Cardiac septum (tissue), 1 donor: ENCODE measurements around the gene TOR1B. TPM values are rescaled to one million over a fixed set of nuclear protein-coding genes. Genes with fewer than 3 reads are reported as not detected.
"Not testable (repeated sequence)": the region's sequence is repeated elsewhere in the genome, so short reads cannot be mapped to it uniquely, and the experiment has no call there.

ENCODE experiments used
- DNase-seq: peaks from one replicate; pipeline ENCODE4 v3.0.0-alpha.2; 2020; ENCODE audit warnings: low spot score
- intact Hi-C: fragments of 100-400 bp; cut with DNase I; formaldehyde crosslinking; loops from one replicate; pipeline ENCODE4 v1.14.0; 2022
- total RNA-seq: library from RNA; stranded (reverse); fragmentation: NEBNext Ultra II Directional; extraction: Animal tissue kit (Norgen Biotek cat#: 25700); gene quantifications from one replicate; pipeline ENCODE4 v1.2.1, GENCODE V29; 2021
- donor health status: DM: no; HTN: no; CAD: no.

Gene TOR1B
- total RNA-seq, 1 donor from 2014 or later: 10.1 TPM

DNA sequence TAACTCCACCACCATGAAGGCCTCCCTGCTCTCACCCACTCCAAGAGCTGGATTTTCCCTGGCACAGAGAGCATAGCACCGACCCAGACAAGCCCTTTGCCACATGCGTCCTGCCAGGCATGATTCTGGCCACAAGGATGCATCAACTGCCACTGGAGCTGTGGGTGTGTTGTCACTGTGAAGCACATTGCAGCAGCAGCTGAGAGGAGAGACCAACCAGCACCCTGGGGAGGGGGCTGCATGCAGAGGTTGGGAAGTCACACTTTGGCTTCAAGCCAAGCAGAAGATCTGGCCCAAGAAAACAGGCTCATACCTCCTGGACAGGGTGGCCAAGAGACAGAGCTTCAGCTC, 27.6 kb upstream of the TOR1B start:
- DNase-seq: no peak
- intact Hi-C loops: no loop called here

DNA sequence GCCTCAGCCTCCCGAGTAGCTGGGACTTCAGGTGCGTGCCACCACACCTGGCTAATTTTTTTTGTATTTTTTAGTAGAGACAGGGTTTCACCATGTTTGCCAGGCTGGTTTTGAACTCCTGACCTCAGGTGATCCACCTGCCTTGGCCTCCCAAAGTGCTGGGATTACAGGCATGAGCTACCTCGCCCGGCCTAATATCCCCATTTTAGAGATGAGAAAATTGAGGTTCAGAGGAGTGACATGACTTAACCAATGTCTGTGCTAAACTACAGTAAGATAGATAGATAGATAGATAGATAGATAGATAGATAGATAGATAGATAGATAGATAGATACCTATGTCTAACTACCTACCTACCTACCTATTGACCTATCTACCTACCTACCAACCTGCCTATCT, 26.9 kb upstream of the TOR1B start:
- DNase-seq: not testable (repeated sequence)
- intact Hi-C loops: loop anchor here (2.0 kb wide), 1 partner anchor 13 kb away; no protein-coding TSS in a partner anchor

DNA sequence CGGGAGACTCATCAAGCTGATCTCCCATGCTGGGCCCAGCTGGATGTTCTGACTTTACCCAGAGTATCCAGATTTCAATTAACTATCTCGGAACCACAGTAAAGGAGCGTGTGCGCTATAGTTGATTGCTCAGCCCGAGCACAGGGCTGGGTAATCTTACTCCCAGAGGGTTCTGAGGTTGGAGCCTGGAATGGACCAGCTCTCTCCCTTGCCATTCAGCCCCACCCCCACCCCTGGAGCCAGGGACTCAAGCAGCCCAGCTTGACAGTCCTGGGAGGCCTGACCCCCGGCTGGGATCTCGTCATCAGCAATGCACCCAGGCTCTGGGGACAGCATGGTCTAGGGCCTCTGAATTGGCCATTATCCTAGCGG, 26.4 kb upstream of the TOR1B start:
- intact Hi-C loops: loop anchor here (2.0 kb wide), 1 partner anchor 14 kb away; no protein-coding TSS in a partner anchor
- DNase-seq: no peak

DNA sequence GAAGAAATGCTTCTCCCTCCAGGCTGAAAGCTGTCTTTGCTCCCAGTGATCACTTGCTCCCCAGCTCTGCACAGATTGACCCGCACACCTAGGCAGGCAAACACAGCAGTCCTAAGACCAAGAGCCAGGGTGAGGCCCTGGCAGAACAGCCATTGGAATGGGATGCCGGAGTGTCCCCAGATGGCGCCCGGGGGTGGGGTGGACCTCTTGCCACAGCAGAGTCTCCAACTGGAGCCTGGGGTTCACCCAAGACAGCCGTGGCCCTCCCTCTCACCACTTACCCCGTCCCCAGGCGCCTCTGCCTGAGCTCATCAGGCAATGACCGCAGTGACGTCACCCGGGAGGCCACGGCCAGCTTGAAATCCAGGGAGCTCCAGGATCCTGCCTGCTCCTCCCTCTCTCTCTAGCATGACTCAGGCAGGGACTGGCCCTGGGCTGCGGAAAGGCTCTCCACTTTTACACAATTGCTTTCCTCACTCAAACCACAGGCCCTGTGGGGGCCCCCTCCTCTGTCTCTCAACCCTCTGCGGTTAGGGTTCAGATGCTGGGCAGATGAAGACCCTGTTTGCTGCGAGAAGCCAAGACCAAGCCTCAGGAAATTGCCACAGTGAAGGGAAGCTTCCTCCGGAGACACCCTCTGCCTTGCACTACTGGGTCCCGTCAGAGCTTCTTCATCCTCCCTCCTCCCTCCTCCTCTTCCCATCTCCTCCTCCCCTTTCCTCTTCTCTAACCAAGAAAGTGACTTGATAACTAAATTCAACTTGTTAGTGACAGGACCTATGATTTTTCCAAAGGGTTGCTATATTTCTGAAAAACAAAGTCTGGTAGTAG, 25.8 kb upstream of the TOR1B start:
- intact Hi-C loops: loop anchor here (2.0 kb wide), 1 partner anchor 14 kb away; no protein-coding TSS in a partner anchor

DNA sequence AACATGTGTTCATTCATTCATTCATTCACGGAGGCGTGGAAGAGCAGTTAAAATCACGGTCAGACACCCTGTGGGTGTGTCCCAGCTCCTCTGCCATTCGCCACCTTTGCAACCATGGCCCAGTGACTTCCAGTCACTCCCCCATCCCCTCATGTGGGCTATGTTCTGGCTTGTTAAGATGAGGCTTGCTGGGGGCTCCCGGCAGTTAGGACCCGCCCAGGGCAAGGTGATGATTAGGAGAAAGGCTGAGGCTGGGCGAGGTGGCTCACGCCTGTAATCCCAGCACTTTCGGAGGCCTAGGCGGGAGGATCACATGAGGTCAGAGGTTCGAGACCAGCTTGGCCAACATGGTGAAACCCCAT, 25.2 kb upstream of the TOR1B start:
- no peak for DNase-seq
- intact Hi-C loops: loop anchor here (2.0 kb wide), 1 partner anchor 15 kb away; no protein-coding TSS in a partner anchor

More for the DNA sequence above, 25.8 kb upstream of the TOR1B start:
- DNase-seq: peak; percentile 95

DNA sequence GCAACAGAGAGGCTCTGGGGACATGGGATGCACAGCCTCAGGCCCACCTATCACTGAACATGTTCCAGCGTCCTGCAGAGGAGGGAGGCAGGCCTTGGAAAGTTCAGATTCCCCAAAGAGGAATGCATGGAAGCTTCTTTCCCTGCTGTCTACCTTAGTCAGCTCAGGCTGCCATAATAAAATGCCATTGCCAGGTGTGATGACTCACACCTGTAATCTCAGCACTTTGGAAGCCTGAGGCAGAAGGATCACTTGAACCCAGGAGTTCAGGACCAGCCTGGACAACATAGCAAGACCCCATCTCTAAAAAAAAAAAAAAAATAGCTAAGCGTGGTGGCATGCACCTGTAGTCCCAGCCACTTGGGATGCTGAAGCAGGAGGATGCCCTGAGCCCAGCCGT, 24.5 kb upstream of the TOR1B start:
- DNase-seq: no peak
- intact Hi-C loops: no loop called here

DNA sequence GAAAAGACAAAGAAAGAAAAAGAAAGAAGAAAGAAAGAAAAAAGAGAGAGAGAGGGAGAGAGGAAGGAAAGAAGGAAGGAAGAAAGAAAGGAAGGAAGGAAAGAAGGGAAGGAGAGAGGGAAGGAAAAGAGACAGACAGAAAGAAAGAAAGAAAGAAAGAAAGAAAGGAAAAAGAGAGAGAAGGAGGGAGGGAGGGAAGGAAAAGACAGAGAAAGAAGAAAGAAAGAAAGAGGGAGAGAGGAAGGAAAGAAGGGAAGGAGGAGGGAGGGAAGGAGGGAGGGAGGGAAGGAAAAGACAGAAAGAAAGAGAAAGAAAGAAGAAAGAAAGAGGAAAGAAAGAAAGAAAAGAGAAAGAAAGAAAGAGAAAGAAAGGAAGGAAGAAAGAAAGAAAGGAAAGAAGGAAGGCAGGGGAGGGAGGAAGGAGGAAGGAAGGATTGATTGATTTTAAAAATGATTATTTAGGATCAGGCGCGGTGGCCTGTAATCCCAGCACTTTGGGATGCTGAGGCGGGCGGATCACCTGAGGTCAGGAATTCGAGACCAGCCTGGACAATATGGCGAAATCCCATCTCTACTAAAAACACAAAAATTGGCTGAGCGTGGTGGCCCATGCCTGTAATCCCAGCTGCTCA, 23.3 kb upstream of the TOR1B start:
- no peak for DNase-seq
- intact Hi-C loops: no loop called here

DNA sequence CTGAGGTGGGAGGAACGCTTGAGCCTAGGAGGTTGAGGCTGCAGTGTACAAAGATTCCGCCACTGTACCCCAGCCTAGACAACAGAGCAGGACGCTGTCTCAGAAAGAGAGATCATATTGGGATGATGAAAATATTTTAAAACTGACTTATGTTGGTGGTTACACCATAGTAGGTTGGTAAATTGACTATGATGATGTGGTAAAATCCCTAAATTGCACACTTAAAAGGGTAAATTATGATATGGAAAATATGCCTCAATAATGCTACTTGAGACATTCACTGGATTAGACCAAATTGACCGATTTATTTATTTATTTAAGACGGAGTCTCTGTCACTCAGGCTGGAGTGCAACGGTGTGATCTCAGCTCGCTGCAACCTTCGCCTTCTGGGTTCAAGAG, 21.9 kb upstream of the TOR1B start:
- DNase-seq: no peak
- intact Hi-C loops: no loop called here

DNA sequence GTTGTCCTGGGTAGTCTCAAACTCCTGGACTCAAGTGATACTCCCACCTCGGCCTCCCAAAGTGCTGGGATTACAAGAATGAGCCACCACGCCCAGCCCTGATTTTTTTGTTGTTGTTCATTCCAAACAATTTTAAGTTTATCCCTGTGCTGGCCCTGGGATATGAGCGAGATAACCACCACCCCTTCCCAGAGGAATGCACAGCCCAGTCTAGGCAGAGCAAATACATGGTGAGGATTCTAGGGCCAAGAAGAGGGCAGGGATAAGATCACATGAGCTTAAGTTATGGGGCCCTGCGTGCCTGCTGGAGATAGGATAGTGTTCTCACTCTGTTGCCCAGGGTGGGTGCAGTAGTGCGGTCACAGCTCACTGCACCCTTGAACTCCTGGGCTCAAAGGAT, 21.0 kb upstream of the TOR1B start:
- DNase-seq: no peak
- intact Hi-C loops: no loop called here

DNA sequence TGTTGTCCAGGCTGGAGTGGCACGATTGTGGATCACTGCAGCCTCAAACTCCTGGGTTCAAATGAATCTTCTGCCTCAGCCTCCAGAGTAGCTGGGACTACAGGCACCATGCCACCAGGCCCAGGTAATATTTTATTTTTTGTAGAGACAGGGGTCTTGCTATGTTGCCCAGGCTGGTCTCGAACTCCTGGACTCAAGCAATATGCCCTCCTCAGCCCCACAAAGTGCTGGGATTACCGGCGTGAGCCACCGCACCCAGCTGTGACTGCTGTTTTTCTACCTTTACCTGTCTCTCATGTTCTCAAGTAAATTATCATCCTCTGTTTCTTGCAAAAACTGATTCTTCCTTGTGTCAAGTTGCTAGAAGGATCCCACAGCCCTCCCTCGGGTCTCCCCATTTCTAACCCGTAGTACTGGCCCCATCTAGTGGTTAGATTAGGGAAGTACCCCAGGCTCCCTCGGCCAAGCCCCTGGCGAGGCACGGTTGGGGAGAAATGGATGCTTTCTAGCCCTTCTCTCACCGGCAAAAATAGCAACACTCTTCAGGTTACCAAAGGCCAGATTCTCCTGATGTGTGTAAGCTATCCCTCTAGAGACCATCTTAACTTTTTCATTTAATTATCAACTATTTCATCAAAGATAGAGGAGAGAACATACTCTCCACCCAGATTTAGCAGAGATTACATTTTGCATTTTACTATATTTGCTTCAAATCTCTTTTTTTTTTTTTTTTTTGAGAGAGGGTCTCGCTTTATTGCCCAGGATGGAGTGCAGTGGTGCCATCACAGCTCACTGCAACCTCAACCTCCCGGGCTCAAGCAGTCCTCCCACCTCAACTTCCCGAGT, 19.2 kb upstream of the TOR1B start:
- peak; percentile 84 for DNase-seq
- intact Hi-C loops: loop anchor here (1.0 kb wide), 2 partner anchors 46 to 141 kb away; partner anchors contain the start of gene ASB6

DNA sequence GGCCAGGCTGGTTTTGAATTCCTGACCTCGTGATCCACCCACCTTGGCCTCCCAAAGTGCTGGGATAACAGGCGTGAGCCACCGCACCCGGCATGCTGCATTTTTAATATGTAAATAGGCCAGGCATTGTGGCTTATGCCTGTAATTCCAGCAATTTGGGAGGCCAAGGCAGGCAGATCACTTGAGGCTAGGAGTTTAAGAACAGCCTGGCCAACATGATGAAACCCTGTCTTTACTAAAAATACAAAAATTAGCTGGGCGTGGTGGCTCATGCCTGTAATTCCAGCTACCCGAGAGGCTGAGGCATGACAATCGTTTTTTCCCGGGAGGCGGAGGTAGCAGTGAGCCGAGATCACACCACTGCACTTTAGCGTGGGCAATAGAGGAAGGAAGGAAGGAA, 18.0 kb upstream of the TOR1B start:
- intact Hi-C loops: loop anchor here (5.0 kb wide), 1 partner anchor 653 kb away; no protein-coding TSS in a partner anchor
- not testable (repeated sequence) for DNase-seq

DNA sequence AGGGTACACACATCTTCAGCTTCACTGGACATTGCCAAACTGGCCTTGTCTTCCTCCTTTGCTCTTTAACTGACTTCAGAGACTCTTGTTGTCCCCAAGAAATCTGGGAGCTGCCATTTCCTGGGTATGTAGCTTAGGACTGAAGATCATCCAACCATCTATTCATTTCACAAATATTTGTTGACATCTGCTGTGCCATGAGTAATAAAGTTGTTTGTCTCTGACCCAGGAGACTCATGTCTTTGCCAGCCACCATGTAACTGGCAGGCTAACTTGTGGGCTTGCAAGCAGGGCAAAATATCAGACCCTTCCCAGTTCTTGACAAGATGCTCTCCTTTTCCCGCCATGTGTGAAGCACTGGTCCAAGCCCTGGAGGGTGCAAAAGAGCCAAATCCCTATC, 17.1 kb upstream of the TOR1B start:
- DNase-seq: no peak
- intact Hi-C loops: loop anchor here (5.0 kb wide), 1 partner anchor 654 kb away; no protein-coding TSS in a partner anchor

DNA sequence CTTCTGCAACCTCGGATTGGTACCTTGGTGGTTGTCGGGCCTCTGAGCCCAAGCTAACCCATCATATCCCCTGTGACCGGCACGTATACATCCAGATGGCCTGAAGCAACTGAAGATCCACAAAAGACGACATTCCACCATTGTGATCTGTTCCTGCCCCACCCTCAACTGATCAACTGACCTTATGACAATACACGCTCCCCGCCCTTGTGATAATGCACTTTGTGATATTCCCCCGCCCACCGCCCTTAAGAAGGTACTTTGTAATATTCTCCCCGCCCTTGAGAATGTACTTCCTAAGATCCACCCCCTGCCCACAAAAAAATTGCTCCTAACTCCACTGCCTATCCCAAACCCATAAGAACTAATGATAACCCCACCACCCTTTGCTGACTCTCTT, 16.5 kb upstream of the TOR1B start:
- no peak for DNase-seq
- intact Hi-C loops: loop anchor here (5.0 kb wide), 1 partner anchor 654 kb away; no protein-coding TSS in a partner anchor

DNA sequence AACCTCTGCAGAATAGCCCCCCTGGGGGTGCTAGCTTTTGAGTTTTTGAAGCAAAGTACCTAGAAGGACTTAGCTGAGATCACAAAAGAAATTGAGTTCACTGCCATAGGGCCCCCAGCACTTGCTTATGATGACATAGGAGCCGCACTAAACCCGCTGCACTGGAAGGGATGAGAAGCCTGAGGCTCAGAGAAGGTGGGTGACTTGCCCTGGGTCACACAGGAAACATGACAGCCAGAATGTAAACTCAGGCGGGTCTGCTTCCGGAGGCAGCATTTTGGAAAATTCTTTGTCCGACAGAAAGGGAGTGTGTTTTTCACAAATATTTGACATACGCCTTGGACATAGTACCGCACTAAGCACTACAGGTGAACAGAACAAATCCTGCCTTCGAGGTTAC, 8.4 kb upstream of the TOR1B start:
- DNase-seq: no peak
- intact Hi-C loops: no loop called here

DNA sequence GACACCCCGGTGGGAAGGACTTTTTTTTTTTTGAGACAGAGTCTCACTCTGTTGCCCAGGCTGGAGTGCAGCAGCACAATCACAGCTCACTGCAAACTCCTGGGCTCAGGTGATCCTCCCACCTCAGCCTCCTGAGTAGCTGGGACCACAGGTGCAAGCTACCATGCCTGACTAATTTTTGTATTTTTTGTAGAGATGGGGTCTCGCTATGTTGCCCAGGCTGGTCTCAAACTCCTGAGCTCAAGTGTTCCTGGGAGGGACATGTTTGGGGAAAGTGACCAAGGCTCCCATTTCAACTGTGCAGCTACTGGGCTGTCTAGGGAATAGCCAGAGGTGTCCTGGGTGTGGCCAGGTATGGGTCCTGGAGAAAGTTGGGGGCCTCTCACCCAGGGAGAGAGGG, 7.0 kb upstream of the TOR1B start:
- intact Hi-C loops, DNase-seq: not testable (repeated sequence)

DNA sequence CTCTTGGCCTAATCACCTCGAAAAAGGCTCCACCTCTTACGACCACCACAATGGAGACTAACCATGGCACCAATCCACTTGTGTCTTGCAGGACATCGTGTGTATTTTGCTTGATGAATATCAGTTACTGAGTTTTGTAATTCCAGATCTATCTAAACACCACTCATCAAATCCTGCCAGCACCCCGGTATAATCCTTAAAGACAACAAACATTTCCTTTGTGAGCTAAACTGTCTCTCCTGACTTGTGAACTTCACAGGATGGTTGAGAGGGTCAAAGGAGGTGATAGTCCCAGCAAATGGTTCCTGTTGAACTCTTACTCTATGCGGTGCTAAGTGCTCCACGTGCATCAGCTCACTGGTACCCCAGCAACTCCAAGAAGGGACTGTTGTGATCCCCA, 4.0 kb upstream of the TOR1B start:
- no peak for DNase-seq
- intact Hi-C loops: no loop called here

DNA sequence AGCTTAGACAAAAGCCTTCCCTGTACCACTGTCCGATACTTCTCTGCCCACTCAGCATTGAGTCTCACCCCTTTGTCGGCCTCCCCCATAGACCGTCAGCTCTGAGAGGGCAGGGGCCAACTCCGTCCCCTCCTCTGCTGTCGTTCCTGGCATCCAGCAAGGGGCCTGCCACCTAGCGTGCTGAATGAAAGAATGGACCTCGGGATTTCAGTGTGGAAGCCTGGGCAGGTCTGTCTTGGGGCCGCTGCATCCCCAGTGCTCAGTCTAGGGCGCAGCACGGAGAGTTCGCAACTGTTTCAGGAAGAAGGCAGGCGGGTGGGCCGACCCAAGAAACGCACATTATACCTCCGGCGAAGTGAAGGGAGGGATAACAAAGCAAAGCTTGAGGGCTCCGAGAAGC, 1.5 kb upstream of the TOR1B start:
- DNase-seq: no peak
- intact Hi-C loops: no loop called here

DNA sequence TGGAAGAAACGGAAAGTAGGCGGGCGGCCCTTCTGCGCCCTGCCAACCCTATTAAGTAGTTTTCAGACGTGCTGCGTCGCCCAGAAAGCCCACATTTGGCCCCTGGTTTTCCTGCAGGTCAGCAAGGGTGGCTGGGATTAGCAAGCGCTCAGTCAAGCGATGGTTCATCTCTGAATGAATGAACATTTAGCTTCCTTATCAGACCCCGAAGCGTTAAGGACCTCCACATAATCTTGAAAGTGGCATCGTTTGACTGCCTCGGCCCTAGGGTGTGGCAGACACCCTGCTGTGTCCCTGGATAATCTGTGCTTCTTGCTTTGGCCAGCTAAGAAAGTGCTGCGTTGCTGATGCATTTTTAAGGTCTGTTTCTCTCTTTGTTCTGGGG, 684 bp downstream of the TOR1B start:
- DNase-seq: no peak
- intact Hi-C loops: no loop called here

DNA sequence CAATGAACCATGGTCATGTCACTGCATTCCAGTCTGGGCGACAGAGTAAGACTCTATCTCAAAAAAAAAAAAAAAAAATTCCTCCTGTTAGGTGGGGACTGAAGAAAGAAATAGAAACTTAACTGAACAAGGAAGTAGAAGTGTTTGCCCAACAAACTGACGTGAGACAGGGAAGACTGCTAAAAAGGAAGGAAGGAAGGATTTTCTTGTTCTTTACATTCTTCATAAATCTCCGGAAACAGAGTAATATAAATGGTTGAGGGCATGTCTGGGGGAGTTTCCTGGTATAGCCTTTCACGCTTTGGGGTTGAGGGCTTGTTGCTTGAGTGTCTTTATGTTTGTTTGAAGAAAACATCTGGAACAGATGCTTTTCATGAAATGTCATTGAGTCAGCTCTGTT, 3.1 kb downstream of the TOR1B start:
- no peak for DNase-seq
- intact Hi-C loops: no loop called here

DNA sequence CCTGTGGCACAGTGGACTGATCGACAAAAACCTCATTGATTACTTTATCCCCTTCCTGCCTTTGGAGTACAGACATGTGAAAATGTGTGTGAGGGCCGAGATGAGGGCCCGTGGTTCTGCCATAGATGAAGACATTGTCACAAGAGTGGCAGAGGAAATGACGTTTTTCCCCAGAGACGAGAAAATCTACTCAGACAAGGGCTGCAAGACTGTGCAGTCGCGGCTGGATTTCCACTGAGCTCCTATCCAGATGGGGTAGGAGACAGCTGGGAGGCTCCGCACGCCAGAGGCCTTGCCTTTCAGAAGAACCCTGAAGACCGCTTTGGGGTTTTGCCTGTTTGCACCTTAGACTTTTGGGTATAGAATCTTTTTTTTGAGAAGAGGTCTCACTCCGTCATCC, 6.4 kb downstream of the TOR1B start:
- DNase-seq: no peak
- intact Hi-C loops: no loop called here
